Dermis blood vessel endothelial cell (primary cell): ENCODE results near the gene VAMP2. TPM values are rescaled to one million over a fixed set of nuclear protein-coding genes. Genes with fewer than 3 reads are reported as not detected.

ENCODE experiments used
- DNase-seq: peaks from one replicate; pipeline ENCODE4 v3.0.0; 2010
- total RNA-seq: library from RNA; depleted of rRNA; stranded (reverse); fragments of >200 nt; gene quantifications from 2 replicates; pipeline ENCODE4 v1.2.3, GENCODE V29; 2014

The VAMP2 gene
- total RNA-seq, 1 donor from 2014 or later, result 4.4 TPM

- peak; percentile 46 for DNase-seq
Measured at GRCh38 chr17:8122924-8123694, 39.6 kb downstream of the VAMP2 start.

DNA sequence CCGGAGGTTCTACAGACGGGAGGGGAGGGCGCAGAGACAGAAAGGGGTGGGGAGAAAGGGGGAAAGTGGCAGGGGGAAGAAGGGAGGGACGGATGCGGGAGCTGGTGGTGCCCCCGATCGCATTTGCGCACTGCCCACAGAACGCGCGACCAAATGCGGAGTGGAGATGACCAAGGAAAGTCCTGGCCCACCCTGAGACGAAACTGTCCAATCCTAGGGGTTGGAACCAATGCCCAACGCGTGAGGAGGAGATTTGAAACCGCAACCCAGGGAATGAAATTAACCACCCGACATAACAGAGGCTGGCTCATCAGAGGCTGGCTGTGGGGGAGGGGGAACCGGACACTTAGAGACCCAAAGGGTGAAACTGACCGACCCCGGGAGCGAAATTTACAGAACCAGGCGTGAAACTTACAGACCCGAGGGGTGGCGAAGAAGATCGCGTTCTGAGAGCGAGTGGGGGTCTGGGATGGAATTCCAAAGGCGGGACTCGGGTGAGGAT is 40.3 kb downstream of the VAMP2 start:
- peak; percentile 39 for DNase-seq

GRCh38 chr17:8121681-8122421 is 40.9 kb downstream of the VAMP2 start:
- peak; percentile 75 for DNase-seq

DNA sequence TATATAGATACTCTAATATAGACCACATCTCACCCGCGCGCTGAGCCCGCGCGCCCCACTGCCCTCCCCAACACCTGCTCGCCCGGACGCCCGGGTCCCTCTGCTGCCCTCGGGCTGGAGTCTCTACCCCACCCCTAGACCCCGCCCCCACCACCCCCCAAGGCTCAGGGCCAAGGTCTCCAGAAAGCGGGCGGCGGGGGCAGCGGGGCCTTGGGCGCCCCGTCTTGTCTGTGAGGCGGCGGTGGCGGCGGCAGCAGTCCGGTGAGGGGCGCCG is 41.4 kb downstream of the VAMP2 start:
- no peak for DNase-seq

- peak; percentile 76 for DNase-seq
Measured at GRCh38 chr17:8120520-8121406, 42.0 kb downstream of the VAMP2 start.

GRCh38 chr17:8119581-8120519 is 42.9 kb downstream of the VAMP2 start:
- peak; percentile 95 for DNase-seq

DNA sequence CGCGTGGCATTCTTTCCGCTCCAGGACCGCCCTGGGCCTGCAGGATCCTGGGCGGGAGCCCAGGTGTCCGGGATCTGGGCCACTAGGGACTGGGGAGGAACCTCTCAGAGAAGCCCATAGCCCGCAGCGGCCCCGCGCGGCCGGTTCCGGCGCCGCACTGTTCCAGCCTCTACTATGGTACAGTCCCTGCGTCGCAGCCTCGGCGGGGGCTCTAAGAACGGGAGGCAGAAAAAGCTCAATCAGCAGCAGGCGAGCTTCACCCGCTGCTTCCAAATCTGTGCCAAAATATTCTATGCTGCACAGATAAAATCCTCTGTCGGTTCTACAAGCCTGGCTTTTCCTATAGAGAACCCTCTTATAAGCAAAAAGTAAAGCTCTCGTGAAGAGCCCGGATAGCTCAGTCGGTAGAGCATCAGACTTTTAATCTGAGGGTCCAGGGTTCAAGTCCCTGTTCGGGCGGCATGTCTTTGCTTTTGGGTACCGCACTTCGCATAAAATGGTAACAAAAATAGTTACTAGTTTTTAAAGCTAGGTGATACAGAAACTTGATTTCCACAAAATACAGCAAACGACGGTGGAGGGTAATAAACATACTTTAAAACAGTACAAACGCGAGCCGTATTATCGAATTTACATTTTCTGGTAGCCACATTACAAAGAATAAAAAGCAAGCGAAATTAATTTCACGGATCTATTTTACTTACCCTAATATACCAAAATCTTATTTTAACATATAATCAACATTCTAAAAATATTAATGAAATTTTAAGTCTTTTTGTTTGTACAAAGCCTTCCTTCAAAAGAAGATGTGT is 43.8 kb downstream of the VAMP2 start:
- peak; percentile 79 for DNase-seq

DNA sequence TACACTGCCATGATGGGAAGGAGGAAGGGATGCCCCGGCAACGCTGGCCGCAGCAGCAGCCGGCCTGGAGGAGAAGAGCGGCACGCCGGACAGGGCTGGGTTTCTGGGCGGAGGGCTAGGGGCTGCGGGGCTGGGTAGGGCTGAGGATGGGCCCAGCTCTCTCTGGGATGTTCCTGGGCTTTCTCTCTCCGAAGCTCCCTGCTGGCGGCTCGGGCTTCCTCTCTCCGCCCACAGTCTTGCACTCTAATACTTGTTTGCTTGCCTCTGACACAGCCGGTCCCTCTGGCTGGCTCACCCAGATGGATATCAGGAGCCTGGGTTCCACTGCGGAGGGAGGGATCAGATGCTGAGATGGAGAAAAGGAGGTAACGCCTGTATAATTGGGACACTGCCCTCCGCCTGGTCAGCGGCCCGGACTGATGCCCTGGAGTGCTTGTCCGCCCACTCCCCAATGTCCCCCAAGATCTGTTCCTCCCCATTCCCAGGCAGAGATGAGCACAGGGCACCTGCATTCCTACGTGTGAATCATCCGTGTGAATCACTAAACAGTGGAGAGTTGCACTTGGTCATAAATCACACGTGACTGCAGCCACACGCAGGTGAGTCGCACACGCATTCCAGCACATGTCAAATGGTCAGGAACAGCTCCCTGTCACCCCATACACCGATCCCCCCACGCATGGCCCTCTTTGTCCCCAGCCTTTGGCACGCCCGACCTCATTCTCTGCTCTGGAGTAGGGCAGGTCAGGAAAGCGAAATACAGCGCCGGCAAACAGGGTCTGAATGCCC is 44.6 kb downstream of the VAMP2 start, which contains the start of gene ALOXE3:
Gene ALOXE3 (minus strand): TSS at position 535 of the 789 bp plus-strand sequence. CDS start 524 bp downstream, at position 11.
- DNase-seq, result peak; percentile 52

GRCh38 chr17:8117367-8117979 is 45.3 kb downstream of the VAMP2 start:
- no peak for DNase-seq

DNA sequence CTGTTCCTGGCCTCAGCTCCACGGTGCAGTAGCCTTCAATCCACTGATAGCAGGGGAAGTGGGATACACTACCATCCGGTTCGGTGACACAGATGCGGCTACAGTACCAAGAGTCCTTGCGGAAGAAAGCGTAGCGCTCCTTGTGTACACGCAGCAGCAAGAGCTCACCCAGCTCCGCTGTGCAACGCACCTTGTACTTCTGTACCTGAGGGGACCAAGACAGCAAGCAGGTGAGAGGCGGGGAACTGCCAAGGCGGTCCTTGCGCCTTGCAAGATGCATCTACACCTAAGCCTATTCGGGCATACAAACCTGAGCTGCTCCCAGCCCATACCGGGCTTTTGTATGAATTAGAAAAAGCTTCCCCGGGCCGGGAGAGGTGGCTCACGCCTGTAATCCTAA is 46.0 kb downstream of the VAMP2 start:
- no peak for DNase-seq

DNA sequence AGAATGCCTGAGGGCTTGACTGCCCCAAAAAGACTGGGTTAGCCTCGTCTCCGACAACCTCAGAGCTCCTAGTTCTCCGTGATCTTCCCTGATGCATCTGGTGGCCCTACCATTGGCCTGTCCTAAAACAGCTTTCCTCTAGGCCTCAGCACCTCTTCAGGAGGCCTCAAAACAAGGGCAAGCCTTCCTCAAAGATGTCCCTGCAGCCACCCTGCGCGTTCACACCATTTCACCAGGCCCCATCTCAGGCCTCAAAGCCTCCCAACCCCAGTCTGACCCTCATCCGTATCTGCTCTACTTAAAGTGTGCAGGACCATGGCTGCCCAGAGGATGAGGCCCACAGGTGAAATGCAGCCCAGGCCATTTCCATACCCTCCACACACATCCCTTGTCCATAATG is 51.8 kb downstream of the VAMP2 start:
- no peak for DNase-seq

DNA sequence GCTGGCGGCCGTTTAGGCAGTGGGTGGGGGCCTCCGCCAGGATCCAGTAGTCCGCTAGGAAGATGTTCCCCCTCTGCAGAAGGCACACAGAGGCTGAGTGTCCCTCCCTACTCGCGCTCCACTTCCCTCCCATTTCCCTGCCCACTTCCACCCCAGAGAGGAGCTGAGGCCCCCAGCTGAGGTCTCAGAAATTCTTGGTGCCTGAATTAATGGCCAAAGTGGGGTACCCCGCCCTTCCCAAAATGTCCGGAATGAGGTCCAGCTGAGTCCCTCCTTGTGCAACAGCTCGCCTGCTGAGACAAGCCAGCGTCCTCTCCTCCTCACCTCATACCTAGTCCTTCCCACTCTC is 52.3 kb downstream of the VAMP2 start:
- no peak for DNase-seq

DNA sequence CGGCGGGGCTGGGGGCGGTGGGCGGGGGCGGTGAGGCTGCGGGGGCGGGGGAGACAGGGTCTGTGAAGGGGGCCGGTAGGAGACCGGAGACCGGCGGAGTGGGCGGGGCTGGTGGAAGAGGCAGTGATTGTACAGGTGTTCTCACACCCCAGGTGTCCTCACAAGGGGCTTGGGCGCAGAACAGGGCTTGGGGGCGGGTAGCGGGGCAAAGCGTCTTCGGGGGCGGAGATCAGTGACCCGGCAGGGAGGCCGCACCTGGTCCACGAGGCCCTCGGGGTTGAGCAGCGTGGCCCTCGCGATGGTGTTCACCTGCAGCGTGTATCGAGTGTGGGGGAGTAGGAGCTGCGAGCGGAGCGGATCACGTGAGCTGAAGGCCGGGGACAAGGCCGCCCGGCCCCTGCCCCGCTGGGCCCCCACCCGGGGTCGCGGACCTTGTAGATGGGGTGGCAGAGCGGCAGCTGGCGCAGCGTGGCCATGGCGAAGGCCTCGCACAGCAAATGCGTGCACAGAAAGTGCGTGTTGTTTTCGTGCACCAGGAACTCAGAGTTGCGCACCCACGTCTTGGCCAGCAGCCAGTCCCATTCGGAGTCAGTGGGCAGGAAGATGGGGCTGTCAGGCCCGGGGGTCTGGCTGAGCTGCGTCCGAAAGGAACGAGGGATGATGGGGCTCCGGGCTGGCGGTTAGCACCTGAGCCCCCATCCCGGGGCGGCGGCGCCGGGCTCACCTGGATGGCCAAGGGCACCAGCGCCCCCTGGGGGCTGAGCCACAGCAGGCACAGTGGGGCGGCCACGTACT is 52.9 kb downstream of the VAMP2 start:
- peak; percentile 67 for DNase-seq

Other genes starting within 250 kb of the VAMP2 start
- gene RNF227, start 246.7 kb downstream of the VAMP2 start, total RNA-seq, result 1.6 and 3.1 TPM in 2 replicates
- 0.05 and 0.68 TPM in 2 replicates for gene KCNAB3, start 233.1 kb downstream of the VAMP2 start, total RNA-seq
- gene TRAPPC1, start 231.0 kb downstream of the VAMP2 start, total RNA-seq, result 46.1 and 67.5 TPM in 2 replicates
- gene CNTROB, start 230.7 kb downstream of the VAMP2 start, total RNA-seq, result 17.4 and 21.8 TPM in 2 replicates
- not detected in 2 replicates for gene GUCY2D, start 160.3 kb downstream of the VAMP2 start, total RNA-seq
- not detected in 2 replicates for gene ALOX15B, start 123.9 kb downstream of the VAMP2 start, total RNA-seq
- gene ALOX12B, start 75.2 kb downstream of the VAMP2 start, total RNA-seq, result not detected in 2 replicates
- 0.05 TPM in 1 of 2 replicates, not detected in the other for gene ALOXE3, start 44.4 kb downstream of the VAMP2 start, total RNA-seq
- gene HES7, start 38.8 kb downstream of the VAMP2 start, total RNA-seq, result 0.09 TPM in 1 of 2 replicates, not detected in the other
- gene PER1, start 10.5 kb downstream of the VAMP2 start, total RNA-seq, result 7.7 and 18.7 TPM in 2 replicates
- 13.0 and 17.5 TPM in 2 replicates for gene TMEM107, start 13.4 kb upstream of the VAMP2 start, total RNA-seq
- 16.6 and 18.9 TPM in 2 replicates for gene BORCS6, start 27.2 kb upstream of the VAMP2 start, total RNA-seq
- 15.3 and 58.0 TPM in 2 replicates for gene AURKB, start 47.6 kb upstream of the VAMP2 start, total RNA-seq
- 8.2 and 9.0 TPM in 2 replicates for gene CTC1, start 85.1 kb upstream of the VAMP2 start, total RNA-seq
- 21.8 and 42.3 TPM in 2 replicates for gene PFAS, start 86.3 kb upstream of the VAMP2 start, total RNA-seq
- 9.5 and 13.4 TPM in 2 replicates for gene RANGRF, start 125.7 kb upstream of the VAMP2 start, total RNA-seq
- 0.51 and 0.84 TPM in 2 replicates for gene SLC25A35, start 132.5 kb upstream of the VAMP2 start, total RNA-seq
- 24.7 and 30.6 TPM in 2 replicates for gene ARHGEF15, start 147.3 kb upstream of the VAMP2 start, total RNA-seq
- not detected in 2 replicates for gene ODF4, start 176.9 kb upstream of the VAMP2 start, total RNA-seq
- 2,594 and 5,071 TPM in 2 replicates for gene RPL26, start 220.2 kb upstream of the VAMP2 start, total RNA-seq
- 0.05 TPM in 1 of 2 replicates, not detected in the other for gene RNF222, start 234.9 kb upstream of the VAMP2 start, total RNA-seq